WTC11 (cell line): Measurements from ENCODE around the gene CAMTA1. TPM values are rescaled to one million over a fixed set of nuclear protein-coding genes. Genes with fewer than 3 reads are reported as not detected.

ENCODE experiments used
- ATAC-seq: fragments of 200-7000 bp; cut with Tn5 transposase; 2 replicates; pipeline ENCODE4 v1.10.0; 2021; ENCODE audit warnings: mild to moderate bottlenecking, moderate library complexity
- CTCF ChIA-PET: fragments of 300-600 bp; sonication (Branson Sonifier 250); formaldehyde crosslinking; loops from one replicate; lab custom pipeline; 2021; ENCODE audit warnings: antibody characterized with exemption; lab: Charles Lee
- POLR2A ChIA-PET: fragments of 350-600 bp; sonication (Branson Sonifier 250); formaldehyde crosslinking; loops from one replicate; lab custom pipeline; 2021; ENCODE audit warnings: antibody characterized with exemption; lab: Charles Lee
- DNase-seq: peaks from one replicate; pipeline ENCODE4 v3.0.0; 2021; ENCODE audit warnings: low spot score
- H3K27ac Mint-ChIP-seq: 2 replicates; pipeline ENCODE4 v1.8.0; 2021; ENCODE audit warnings: mixed read lengths
- H3K27me3 Mint-ChIP-seq: 2 replicates; pipeline ENCODE4 v1.8.0; 2021; ENCODE audit warnings: low read depth, mild to moderate bottlenecking, moderate library complexity, mixed read lengths
- H3K36me3 Mint-ChIP-seq: 2 replicates; pipeline ENCODE4 v1.8.0; 2021; ENCODE audit warnings: mixed read lengths
- H3K4me1 Mint-ChIP-seq: 2 replicates; pipeline ENCODE4 v1.8.0; 2022; ENCODE audit warnings: mixed read lengths
- H3K4me3 Mint-ChIP-seq: 2 replicates; pipeline ENCODE4 v1.8.0; 2021; ENCODE audit warnings: mild to moderate bottlenecking, moderate library complexity, mixed read lengths
- H3K9me3 Mint-ChIP-seq: 2 replicates; pipeline ENCODE4 v1.8.0; 2021; ENCODE audit warnings: mixed read lengths
- CREB1 ChIP-seq: sonication (generic); formaldehyde crosslinking; IDR thresholded peaks from 2 replicates; pipeline ENCODE4 v1.8.0; 2023; ENCODE audit warnings: mild to moderate bottlenecking, missing genetic modification reagents
- E2F4 ChIP-seq: sonication (generic); formaldehyde crosslinking; IDR thresholded peaks from 2 replicates; pipeline ENCODE4 v1.8.1; 2022; ENCODE audit warnings: low read depth, mild to moderate bottlenecking, moderate library complexity, missing genetic modification reagents, borderline replicate concordance
- EMX1 ChIP-seq: fragments of 250-450 bp; sonication (Bioruptor Pico); IDR thresholded peaks from 2 replicates; pipeline ENCODE4 v1.8.0; 2021; ENCODE audit warnings: mild to moderate bottlenecking
- IRF1 ChIP-seq: sonication (generic); formaldehyde crosslinking; IDR thresholded peaks from 2 replicates; pipeline ENCODE4 v1.8.0; 2023; ENCODE audit warnings: missing genetic modification reagents
- JUN ChIP-seq: sonication (generic); formaldehyde crosslinking; IDR thresholded peaks from 2 replicates; pipeline ENCODE4 v1.8.0; 2023; ENCODE audit warnings: mild to moderate bottlenecking, missing genetic modification reagents
- MXD4 ChIP-seq: fragments of 250-450 bp; sonication (Bioruptor Pico); IDR thresholded peaks from 2 replicates; pipeline ENCODE4 v1.8.0; 2021; ENCODE audit warnings: mild to moderate bottlenecking, moderate library complexity, borderline replicate concordance
- NFATC4 ChIP-seq: fragments of 250-450 bp; sonication (Bioruptor Pico); IDR thresholded peaks from 2 replicates; pipeline ENCODE4 v1.9.0; 2021; ENCODE audit warnings: mild to moderate bottlenecking
- NFE2L1 ChIP-seq: sonication (generic); formaldehyde crosslinking; IDR thresholded peaks from 2 replicates; pipeline ENCODE4 v1.8.1; 2023; ENCODE audit warnings: missing genetic modification reagents
- NFYB ChIP-seq: sonication (generic); formaldehyde crosslinking; conservative IDR thresholded peaks from 2 replicates; pipeline ENCODE4 v1.8.0; 2022; ENCODE audit warnings: low read depth, missing genetic modification reagents
- NR2C2 ChIP-seq: sonication (generic); formaldehyde crosslinking; IDR thresholded peaks from 2 replicates; pipeline ENCODE4 v1.8.0; 2022; ENCODE audit warnings: mild to moderate bottlenecking, missing genetic modification reagents
- OVOL2 ChIP-seq: fragments of 250-450 bp; sonication (Bioruptor Pico); IDR thresholded peaks from 2 replicates; pipeline ENCODE4 v1.9.0; 2021; ENCODE audit warnings: mild to moderate bottlenecking, borderline replicate concordance
- SOX15 ChIP-seq: fragments of 250-450 bp; sonication (Bioruptor Pico); IDR thresholded peaks from 2 replicates; pipeline ENCODE4 v1.9.0; 2021; ENCODE audit warnings: mild to moderate bottlenecking
- SP1 ChIP-seq: sonication (generic); formaldehyde crosslinking; conservative IDR thresholded peaks from 2 replicates; pipeline ENCODE4 v1.8.1; 2022; ENCODE audit warnings: missing genetic modification reagents
- TP53 ChIP-seq: sonication (generic); formaldehyde crosslinking; IDR thresholded peaks from 2 replicates; pipeline ENCODE4 v1.8.1; 2023; ENCODE audit warnings: mild to moderate bottlenecking, missing genetic modification reagents
- ZBTB21 ChIP-seq: sonication (generic); formaldehyde crosslinking; IDR thresholded peaks from 2 replicates; pipeline ENCODE4 v1.8.1; 2023; ENCODE audit warnings: mild to moderate bottlenecking, missing genetic modification reagents, borderline replicate concordance
- ZBTB43 ChIP-seq: sonication (generic); formaldehyde crosslinking; IDR thresholded peaks from 2 replicates; pipeline ENCODE4 v1.8.1; 2023; ENCODE audit warnings: mild to moderate bottlenecking, missing genetic modification reagents
- ZNF138 ChIP-seq: sonication (generic); formaldehyde crosslinking; conservative IDR thresholded peaks from 2 replicates; pipeline ENCODE4 v1.8.1; 2022; ENCODE audit warnings: mild to moderate bottlenecking, moderate library complexity, missing genetic modification reagents
- ZNF532 ChIP-seq: fragments of 250-450 bp; sonication (Bioruptor Pico); IDR thresholded peaks from 2 replicates; pipeline ENCODE4 v1.9.0; 2021; ENCODE audit warnings: mild to moderate bottlenecking, borderline replicate concordance
- ZNF671 ChIP-seq: fragments of 250-450 bp; sonication (Bioruptor Pico); IDR thresholded peaks from 2 replicates; pipeline ENCODE4 v1.8.0; 2021; ENCODE audit warnings: mild to moderate bottlenecking
- total RNA-seq: library from RNA; stranded (reverse); gene quantifications from 3 replicates; pipeline ENCODE4 v1.2.3, GENCODE V29; 2021

The CAMTA1 gene
- total RNA-seq, 1 experiment from 2014 or later, result 86.4 TPM

GRCh38 chr1:6989212-6990159 lies 204.2 kb downstream of the CAMTA1 start:
- DNase-seq, result no peak
- Mint-ChIP-seq H3K4me3 (no peak overlapping the region), H3K27ac (no peak overlapping the region), H3K9me3 (peaks cover 6% of the 10 kb centered on the region; the same call in 1 of the 2 replicates), H3K4me1 (peaks cover 25% of the 10 kb centered on the region), H3K36me3 (no peaks in the 10 kb centered on the region), H3K27me3 (no peaks in the 10 kb centered on the region)
- TF ChIP-seq MXD4 (CRISPR knock-in tag), result no peak
- no peak for TF ChIP-seq ZNF532 (CRISPR knock-in tag)
- TF ChIP-seq NFYB (CRISPR knock-in tag), result no peak
- no peak for TF ChIP-seq ZBTB43 (CRISPR knock-in tag)
- no peak for TF ChIP-seq IRF1 (CRISPR knock-in tag)
- TF ChIP-seq ZNF671 (CRISPR knock-in tag), result no peak
- TF ChIP-seq SP1 (CRISPR knock-in tag), result no peak
- no peak for TF ChIP-seq NFATC4
- no peak for TF ChIP-seq ZNF138 (CRISPR knock-in tag)
- TF ChIP-seq E2F4, result no peak
- TF ChIP-seq SOX15, result no peak
- TF ChIP-seq CREB1 (CRISPR knock-in tag), result no peak
- no peak for TF ChIP-seq JUN (CRISPR knock-in tag)
- no peak for TF ChIP-seq NR2C2 (CRISPR knock-in tag)
- TF ChIP-seq NFE2L1 (CRISPR knock-in tag), result no peak
- TF ChIP-seq TP53 (CRISPR knock-in tag), result no peak
- no peak for TF ChIP-seq ZBTB21 (CRISPR knock-in tag)
- TF ChIP-seq OVOL2 (CRISPR knock-in tag), result no peak
- no peak for TF ChIP-seq EMX1 (CRISPR knock-in tag)
- peak; percentile 70 for ATAC-seq
- ChIA-PET CTCF (interaction anchor here (1.0 to 3.4 kb wide), 4 partner anchors 9 to 81 kb away, joined by 4 to 14 read pairs (median 8); no protein-coding TSS in a partner anchor), POLR2A (no interaction called here)
